ENCODE data around the gene ZW10. TPM values are rescaled to one million over a fixed set of nuclear protein-coding genes. Genes with fewer than 3 reads are reported as not detected.
A peak's percentile ranks its signal among the peaks of the same experiment; 100 is the strongest.
"Not testable (repeated sequence)": the region's sequence is repeated elsewhere in the genome, so short reads cannot be mapped to it uniquely, and the experiment has no call there.

Gene ZW10
- total RNA-seq, 4 donors from 2014 or later: 5.6 to 11.9 (median 8.6) TPM

GRCh38 chr11:113774174-113774503, 647 bp upstream of the ZW10 start:
- peak overlapping the region in 3 of 4 donors; percentile 77 to 92 (median 90) for H3K4me3 ChIP-seq

GRCh38 chr11:113773092-113773415, 438 bp downstream of the ZW10 start:
- 0% methylated on average over 10 of the region's 10 CpGs for WGBS, 2 donors (ENCODE audit: low coverage in 1 of 2)
- Histone ChIP-seq H3K4me1 (peaks cover 6 to 12% (median 9%) of the 10 kb centered on the region in 4 donors), H3K27me3 (no peaks in the 10 kb centered on the region), H3K36me3 (peaks cover 0 to 3% (median under 1%) of the 10 kb centered on the region in 4 donors), H3K9me3 (no peaks in the 10 kb centered on the region), H3K27ac (peak overlapping the region; percentile 83 to 91 (median 86)), H3K4me3 (peak overlapping the region; percentile 60 to 92 (median 84))
- in situ Hi-C loops (cut with MboI; ENCODE audit: low pct_ligation_motif_present in 1 of 4, low pct_unique_long_range_greater_than_20kb in 1 of 4, low sequenced_read_pairs in 3 of 4): no loop called here
- intact Hi-C loops (cut with DNase I; ENCODE audit: low total_unique reads): no loop called here
- DNase-seq: peak; percentile 29
- TF ChIP-seq POLR2A (IDR thresholded peaks at IDR 0.05) (no peak), POLR2AphosphoS5 (IDR thresholded peaks at IDR 0.05) (no peak), CTCF (IDR thresholded peaks at IDR 0.05) (no peak), EP300 (IDR thresholded peaks at IDR 0.05; ENCODE audit: low read depth) (no peak)

More at GRCh38 chr11:113774174-113774503, 647 bp upstream of the ZW10 start:
- no peak for DNase-seq
- TF ChIP-seq EP300 (IDR thresholded peaks at IDR 0.05; ENCODE audit: low read depth) (no peak), POLR2A (IDR thresholded peaks at IDR 0.05) (no peak), POLR2AphosphoS5 (IDR thresholded peaks at IDR 0.05) (no peak), CTCF (IDR thresholded peaks at IDR 0.05) (no peak)
- Histone ChIP-seq H3K9me3 (no peaks in the 10 kb centered on the region), H3K27me3 (no peaks in the 10 kb centered on the region), H3K4me1 (peaks cover 6 to 12% (median 9%) of the 10 kb centered on the region in 4 donors), H3K36me3 (no peaks in the 10 kb centered on the region), H3K27ac (peak overlapping the region; percentile 83 to 91 (median 86))
- intact Hi-C loops (cut with DNase I; ENCODE audit: low total_unique reads) (no loop called here), in situ Hi-C loops (cut with MboI; ENCODE audit: low pct_ligation_motif_present in 1 of 4, low pct_unique_long_range_greater_than_20kb in 1 of 4, low sequenced_read_pairs in 3 of 4) (no loop called here)
- 0% methylated on average over 1 of the region's 1 CpG for WGBS, 2 donors (ENCODE audit: low coverage in 1 of 2)

- no peaks in the 10 kb centered on the region for H3K27me3 ChIP-seq
- H3K27ac ChIP-seq: no peak overlapping the region
- intact Hi-C loops (cut with DNase I; ENCODE audit: low total_unique reads): no loop called here
- 68 to 100% methylated on average over 1 to 3 of the region's 3 CpGs for WGBS, 2 donors (ENCODE audit: low coverage in 1 of 2)
- TF ChIP-seq POLR2A (IDR thresholded peaks at IDR 0.05): no peak
- no peak for TF ChIP-seq CTCF (IDR thresholded peaks at IDR 0.05)
- TF ChIP-seq POLR2AphosphoS5 (IDR thresholded peaks at IDR 0.05): no peak
- no peak for TF ChIP-seq EP300 (IDR thresholded peaks at IDR 0.05; ENCODE audit: low read depth)
- peaks cover 0 to 11% (median 1%) of the 10 kb centered on the region in 4 donors for H3K36me3 ChIP-seq
- H3K4me3 ChIP-seq: no peak overlapping the region
- no peaks in the 10 kb centered on the region for H3K9me3 ChIP-seq
- DNase-seq: no peak
- H3K4me1 ChIP-seq: peaks cover 6 to 12% (median 9%) of the 10 kb centered on the region in 4 donors
- in situ Hi-C loops (cut with MboI; ENCODE audit: low pct_ligation_motif_present in 1 of 4, low pct_unique_long_range_greater_than_20kb in 1 of 4, low sequenced_read_pairs in 3 of 4): no loop called here
Measured at GRCh38 chr11:113771964-113772363, 1.5 kb downstream of the ZW10 start.

GRCh38 chr11:113764527-113765219, 8.8 kb downstream of the ZW10 start:
- H3K27ac ChIP-seq: no peak overlapping the region
- no peaks in the 10 kb centered on the region for H3K27me3 ChIP-seq
- in situ Hi-C loops (cut with MboI; ENCODE audit: low pct_ligation_motif_present in 1 of 4, low pct_unique_long_range_greater_than_20kb in 1 of 4, low sequenced_read_pairs in 3 of 4): no loop called here
- no peak for TF ChIP-seq EP300 (IDR thresholded peaks at IDR 0.05; ENCODE audit: low read depth)
- no peak for TF ChIP-seq POLR2A (IDR thresholded peaks at IDR 0.05)
- TF ChIP-seq CTCF (IDR thresholded peaks at IDR 0.05): no peak
- no peak for TF ChIP-seq POLR2AphosphoS5 (IDR thresholded peaks at IDR 0.05)
- no peaks in the 10 kb centered on the region for H3K9me3 ChIP-seq
- H3K4me1 ChIP-seq: no peaks in the 10 kb centered on the region
- H3K36me3 ChIP-seq: peaks cover 0 to 18% (median 5%) of the 10 kb centered on the region in 4 donors
- no peak overlapping the region for H3K4me3 ChIP-seq
- intact Hi-C loops (cut with DNase I; ENCODE audit: low total_unique reads): no loop called here
- no peak for DNase-seq
- WGBS, 2 donors (ENCODE audit: low coverage in 1 of 2): 73 to 83% methylated on average over 2 of the region's 2 CpGs

GRCh38 chr11:113763040-113763439, 10.5 kb downstream of the ZW10 start:
- DNase-seq; H3K4me3 ChIP-seq; in situ Hi-C loops (cut with MboI; ENCODE audit: low pct_ligation_motif_present in 1 of 4, low pct_unique_long_range_greater_than_20kb in 1 of 4, low sequenced_read_pairs in 3 of 4); H3K27me3 ChIP-seq; H3K9me3 ChIP-seq; H3K27ac ChIP-seq; intact Hi-C loops (cut with DNase I; ENCODE audit: low total_unique reads); H3K4me1 ChIP-seq: not testable (repeated sequence)
- 92 to 95% methylated on average over 2 of the region's 2 CpGs for WGBS, 2 donors (ENCODE audit: low coverage in 1 of 2)
- peaks cover 0 to 31% (median 13%) of the 10 kb centered on the region in 4 donors for H3K36me3 ChIP-seq

All from transverse colon (tissue), 4 donors.